Retinal pigment epithelial cell (primary cell): ENCODE data around the gene ANKDD1B.
"Not testable (repeated sequence)": the region's sequence is repeated elsewhere in the genome, so short reads cannot be mapped to it uniquely, and the experiment has no call there.

ENCODE experiments used
- DNase-seq: peaks from one replicate; pipeline ENCODE4 v3.0.0-alpha.2; 2010; ENCODE audit warnings: low read depth
- H3K4me3 ChIP-seq: 2 replicates; pipeline ENCODE4 v1.5.1; 2011; ENCODE audit warnings: mild to moderate bottlenecking, low read length, control low read depth, moderate library complexity
- TF ChIP-seq, protein P1 (sequence below): conservative IDR thresholded peaks from 2 replicates; pipeline ENCODE4 v1.5.1; 2011; ENCODE audit warnings: low read depth, low read length, control low read depth, inconsistent platforms

Gene ANKDD1B

GRCh38 chr5:75608870-75609269 lies 2.4 kb upstream of the ANKDD1B start:
- DNase-seq: no peak
- no peak overlapping the region for H3K4me3 ChIP-seq
- TF ChIP-seq, protein P1, sequence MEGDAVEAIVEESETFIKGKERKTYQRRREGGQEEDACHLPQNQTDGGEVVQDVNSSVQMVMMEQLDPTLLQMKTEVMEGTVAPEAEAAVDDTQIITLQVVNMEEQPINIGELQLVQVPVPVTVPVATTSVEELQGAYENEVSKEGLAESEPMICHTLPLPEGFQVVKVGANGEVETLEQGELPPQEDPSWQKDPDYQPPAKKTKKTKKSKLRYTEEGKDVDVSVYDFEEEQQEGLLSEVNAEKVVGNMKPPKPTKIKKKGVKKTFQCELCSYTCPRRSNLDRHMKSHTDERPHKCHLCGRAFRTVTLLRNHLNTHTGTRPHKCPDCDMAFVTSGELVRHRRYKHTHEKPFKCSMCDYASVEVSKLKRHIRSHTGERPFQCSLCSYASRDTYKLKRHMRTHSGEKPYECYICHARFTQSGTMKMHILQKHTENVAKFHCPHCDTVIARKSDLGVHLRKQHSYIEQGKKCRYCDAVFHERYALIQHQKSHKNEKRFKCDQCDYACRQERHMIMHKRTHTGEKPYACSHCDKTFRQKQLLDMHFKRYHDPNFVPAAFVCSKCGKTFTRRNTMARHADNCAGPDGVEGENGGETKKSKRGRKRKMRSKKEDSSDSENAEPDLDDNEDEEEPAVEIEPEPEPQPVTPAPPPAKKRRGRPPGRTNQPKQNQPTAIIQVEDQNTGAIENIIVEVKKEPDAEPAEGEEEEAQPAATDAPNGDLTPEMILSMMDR: no peak

DNA sequence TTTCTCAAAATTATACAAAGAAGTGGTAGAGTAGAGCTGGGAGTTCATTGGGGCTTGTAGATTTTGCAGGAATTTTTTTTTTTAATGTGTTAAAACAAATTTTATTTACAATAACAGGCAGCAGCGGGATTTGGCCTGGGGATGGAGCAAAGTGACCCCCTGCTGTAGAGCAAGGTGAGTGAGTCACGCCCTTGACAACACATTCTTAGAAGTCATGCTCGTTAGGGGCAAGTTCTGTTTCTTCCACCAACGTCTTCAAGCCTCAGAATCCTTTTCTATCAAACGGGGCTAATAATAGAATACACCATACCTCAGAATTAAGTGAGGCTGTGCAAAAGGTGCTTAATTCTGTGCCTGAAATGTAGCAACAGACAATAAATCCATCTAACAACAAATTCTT lies 1.1 kb upstream of the ANKDD1B start:
- DNase-seq: no peak
- TF ChIP-seq, protein P1: no peak
- H3K4me3 ChIP-seq: no peak overlapping the region

GRCh38 chr5:75610859-75611310 lies 368 bp upstream of the ANKDD1B start:
- not testable (repeated sequence) for DNase-seq
- H3K4me3 ChIP-seq: peak overlapping the region; percentile 59

DNA sequence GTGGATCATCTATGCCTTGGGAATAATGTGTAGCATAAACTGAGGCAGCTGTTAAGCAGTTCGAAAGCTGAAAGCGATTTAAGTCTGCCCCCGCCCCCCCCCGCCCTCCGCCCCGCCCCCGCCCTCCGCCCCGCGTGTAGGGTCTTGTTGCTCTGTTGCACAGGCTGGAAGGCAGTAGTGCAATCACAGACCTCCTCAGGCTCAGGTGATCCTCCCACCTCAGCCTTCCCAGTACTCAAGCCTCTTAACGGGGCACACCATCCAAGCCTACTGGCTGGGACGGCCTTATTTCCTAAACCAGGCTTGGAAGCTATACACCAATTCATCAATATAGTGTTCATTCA lies 945 bp downstream of the ANKDD1B start:
- TF ChIP-seq, protein P1: no peak
- no peak for DNase-seq
- H3K4me3 ChIP-seq: peak overlapping the region; percentile 59

DNA sequence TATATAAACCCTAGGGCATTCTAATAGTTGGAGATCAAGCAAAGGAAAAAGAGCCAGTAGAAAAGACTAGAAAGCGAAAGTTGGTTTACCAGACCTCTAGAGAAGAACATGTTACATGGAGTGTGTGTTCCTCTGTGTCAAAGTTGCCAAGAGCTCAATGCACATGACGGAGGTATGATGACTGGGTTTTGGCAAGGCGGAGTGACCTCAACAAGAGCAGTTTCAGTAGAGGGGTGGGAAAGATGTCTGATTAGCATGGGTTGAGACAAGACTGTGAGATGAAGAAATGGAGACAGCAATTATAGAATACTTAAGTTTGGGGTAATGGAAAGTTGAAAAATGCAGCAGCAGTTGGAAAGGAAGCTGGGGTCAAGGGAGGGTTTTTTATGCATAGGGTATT lies 1.6 kb downstream of the ANKDD1B start:
- TF ChIP-seq, protein P1: no peak
- no peak overlapping the region for H3K4me3 ChIP-seq
- no peak for DNase-seq

GRCh38 chr5:75614176-75614575 lies 2.9 kb downstream of the ANKDD1B start:
- H3K4me3 ChIP-seq: no peak overlapping the region
- no peak for DNase-seq
- TF ChIP-seq, protein P1: no peak

GRCh38 chr5:75616371-75616881 lies 5.2 kb downstream of the ANKDD1B start:
- TF ChIP-seq, protein P1: no peak
- no peak for DNase-seq

More at GRCh38 chr5:75616371-75616881, 5.2 kb downstream of the ANKDD1B start:
- H3K4me3 ChIP-seq: no peak overlapping the region
